AG10803 (cell line): ENCODE measurements around the gene TMEM243.

ENCODE experiments used
- DNase-seq: peaks from one replicate; pipeline ENCODE4 v3.0.0; 2010; ENCODE audit warnings: low read depth
- H3K4me3 ChIP-seq: 2 replicates; pipeline ENCODE4 v1.5.1; 2011; ENCODE audit warnings: mild to moderate bottlenecking, low read length, control low read depth
- TF ChIP-seq, protein P1 (sequence below): conservative IDR thresholded peaks from 2 replicates; pipeline ENCODE4 v1.5.1; 2011; ENCODE audit warnings: mild to moderate bottlenecking, low read length, control low read depth, inconsistent platforms

The TMEM243 gene

DNA sequence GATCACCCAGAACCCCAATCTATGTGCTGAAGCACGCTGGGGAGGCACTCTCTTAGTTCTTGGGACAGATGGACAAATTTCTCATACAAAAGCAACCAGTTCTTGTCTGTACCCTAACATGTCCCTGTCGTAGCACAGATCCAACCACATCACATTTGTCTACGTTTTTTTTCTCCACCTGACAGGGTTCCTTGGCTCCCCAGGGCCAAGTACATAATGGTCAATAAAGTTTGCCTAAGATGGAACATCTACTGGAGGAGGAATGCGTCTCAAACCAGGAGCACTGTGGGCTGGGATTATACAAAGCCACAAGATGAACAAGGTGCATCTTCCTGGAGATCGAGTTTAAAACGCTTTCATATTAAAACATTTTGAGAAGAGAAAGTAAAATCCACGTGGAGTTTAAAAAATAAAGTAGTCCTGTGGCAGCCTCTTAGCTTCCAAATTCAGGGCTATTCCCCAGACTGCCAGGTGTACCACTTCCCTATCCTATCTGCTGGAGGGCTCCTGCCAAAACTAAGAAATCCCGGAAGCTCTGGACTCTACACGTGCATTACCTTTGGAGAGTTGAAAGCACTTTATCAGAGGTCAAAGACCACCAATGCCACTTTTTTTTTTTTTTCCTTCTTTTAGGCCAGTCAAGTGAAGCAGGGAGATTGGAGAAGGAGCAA is 1.4 kb downstream of the TMEM243 start:
- H3K4me3 ChIP-seq: peak overlapping the region; percentile 95
- DNase-seq: no peak
- TF ChIP-seq, protein P1, sequence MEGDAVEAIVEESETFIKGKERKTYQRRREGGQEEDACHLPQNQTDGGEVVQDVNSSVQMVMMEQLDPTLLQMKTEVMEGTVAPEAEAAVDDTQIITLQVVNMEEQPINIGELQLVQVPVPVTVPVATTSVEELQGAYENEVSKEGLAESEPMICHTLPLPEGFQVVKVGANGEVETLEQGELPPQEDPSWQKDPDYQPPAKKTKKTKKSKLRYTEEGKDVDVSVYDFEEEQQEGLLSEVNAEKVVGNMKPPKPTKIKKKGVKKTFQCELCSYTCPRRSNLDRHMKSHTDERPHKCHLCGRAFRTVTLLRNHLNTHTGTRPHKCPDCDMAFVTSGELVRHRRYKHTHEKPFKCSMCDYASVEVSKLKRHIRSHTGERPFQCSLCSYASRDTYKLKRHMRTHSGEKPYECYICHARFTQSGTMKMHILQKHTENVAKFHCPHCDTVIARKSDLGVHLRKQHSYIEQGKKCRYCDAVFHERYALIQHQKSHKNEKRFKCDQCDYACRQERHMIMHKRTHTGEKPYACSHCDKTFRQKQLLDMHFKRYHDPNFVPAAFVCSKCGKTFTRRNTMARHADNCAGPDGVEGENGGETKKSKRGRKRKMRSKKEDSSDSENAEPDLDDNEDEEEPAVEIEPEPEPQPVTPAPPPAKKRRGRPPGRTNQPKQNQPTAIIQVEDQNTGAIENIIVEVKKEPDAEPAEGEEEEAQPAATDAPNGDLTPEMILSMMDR: no peak

DNA sequence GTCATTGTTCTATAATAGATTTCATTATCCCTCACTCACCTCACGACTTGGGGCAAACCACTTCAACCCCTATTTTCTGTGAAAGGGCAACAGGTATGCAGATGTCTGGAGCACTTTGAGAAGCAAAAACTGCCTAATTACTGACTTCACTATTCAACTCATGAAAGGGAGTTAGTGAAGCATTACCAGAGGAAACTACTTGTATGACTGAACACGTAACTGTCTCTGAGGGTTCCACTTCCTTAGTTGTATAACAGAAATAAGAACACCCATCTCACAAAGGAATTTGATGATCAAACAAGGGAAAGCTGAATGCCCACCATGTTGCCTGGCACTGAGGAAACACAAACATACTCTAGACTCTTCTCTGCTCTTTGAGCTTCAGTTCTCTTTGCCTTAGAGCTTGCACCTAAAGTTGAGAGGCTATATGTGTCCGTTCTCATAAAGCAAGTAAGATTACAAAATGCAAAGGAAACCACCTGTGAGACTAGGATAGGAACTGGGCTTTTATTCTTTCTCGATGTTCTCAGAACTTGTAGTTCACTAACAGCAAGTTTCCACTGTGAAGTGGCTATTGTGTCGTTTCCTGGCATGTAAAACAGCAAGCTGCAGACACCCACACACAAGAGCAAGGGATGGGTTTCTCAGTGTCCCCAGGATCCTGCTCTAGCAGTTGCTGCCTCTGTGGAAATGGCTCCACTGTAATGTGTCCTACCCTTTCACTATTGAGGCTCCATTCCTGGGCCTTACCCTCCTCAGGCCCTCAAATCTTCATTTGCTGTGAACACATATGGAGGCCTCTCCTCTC is 2.6 kb downstream of the TMEM243 start:
- TF ChIP-seq, protein P1: no peak
- DNase-seq: no peak
- H3K4me3 ChIP-seq: no peak overlapping the region; the same call in 1 of the 2 replicates

DNA sequence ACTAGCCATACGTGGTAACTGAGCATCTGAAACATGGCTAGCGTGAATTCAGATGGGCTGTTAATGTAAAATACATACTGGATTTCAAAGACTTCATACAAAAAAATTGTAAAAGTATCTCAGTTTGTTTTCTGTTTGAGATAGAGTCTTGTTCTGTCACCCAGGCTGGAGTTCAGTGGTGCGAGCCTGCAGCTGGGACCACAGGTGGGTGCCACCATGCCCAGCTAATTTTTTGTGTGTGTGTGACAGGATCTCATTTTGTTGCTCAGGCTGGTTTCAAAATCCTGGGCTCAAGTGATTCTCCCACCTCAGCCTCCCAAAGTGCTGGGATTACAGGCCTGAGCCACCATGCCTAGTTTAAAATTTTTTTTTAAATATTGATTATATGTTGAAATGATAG is 4.5 kb downstream of the TMEM243 start:
- TF ChIP-seq, protein P1: no peak
- no peak for DNase-seq
- no peak overlapping the region for H3K4me3 ChIP-seq

DNA sequence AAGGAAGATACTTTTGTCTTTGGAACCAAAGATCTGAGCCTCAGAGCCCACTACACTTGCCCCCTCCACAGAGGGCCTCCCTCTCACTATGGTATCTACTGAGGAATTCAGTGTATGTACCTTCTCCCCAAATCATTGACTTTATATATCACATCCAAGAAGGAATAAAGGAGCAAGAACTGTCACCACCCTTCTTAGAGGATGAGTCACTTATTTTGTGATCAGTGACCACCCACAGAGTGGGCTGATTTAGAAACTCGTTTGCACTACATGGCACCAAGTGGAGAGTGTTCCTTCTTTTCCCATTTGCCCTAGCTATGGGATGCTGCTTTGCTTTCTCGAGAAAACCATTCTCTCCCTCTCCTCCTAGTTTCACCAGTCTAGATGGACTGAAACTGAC is 5.7 kb downstream of the TMEM243 start:
- H3K4me3 ChIP-seq: no peak overlapping the region
- TF ChIP-seq, protein P1: no peak
- DNase-seq: peak; percentile 15

DNA sequence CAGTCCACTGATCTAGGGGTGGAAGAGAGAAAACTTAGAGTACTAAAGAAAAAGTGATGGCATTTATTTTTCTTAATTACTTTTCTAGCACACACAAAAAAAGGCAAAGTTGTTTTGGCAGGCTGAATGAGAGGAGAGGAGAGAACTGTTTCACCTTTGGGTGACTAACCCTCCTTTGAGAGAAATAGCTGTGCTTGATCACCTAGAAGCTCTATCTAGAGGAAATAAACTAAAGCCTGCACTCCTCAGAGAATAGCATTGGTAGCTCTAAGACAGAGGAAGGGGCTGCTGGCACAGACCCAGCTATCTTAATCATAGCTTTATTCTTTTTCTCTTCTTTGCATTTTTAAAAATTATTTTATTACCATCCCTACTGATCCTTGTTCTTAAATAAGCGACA is 6.3 kb downstream of the TMEM243 start:
- no peak for DNase-seq
- H3K4me3 ChIP-seq: no peak overlapping the region
- TF ChIP-seq, protein P1: no peak

DNA sequence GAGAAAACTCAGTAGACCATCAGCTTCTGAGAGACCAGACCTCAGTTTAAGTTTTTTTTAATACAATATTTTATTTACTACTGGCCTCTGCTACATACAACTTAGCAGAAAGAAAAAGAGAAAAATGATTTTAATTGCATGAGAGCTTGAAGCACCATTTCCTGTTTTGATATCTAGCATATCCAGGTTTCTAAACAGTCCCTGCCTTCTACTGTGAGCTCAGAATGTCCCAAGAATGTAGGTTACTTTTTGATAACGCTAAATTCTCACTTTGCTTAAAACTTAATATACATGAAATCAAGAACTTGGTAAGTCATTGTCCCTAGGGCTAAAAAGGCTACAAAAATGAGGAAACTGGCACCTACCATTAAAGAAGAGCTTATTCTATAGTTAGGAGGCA is 7.0 kb downstream of the TMEM243 start:
- H3K4me3 ChIP-seq: no peak overlapping the region
- no peak for DNase-seq
- TF ChIP-seq, protein P1: no peak

DNA sequence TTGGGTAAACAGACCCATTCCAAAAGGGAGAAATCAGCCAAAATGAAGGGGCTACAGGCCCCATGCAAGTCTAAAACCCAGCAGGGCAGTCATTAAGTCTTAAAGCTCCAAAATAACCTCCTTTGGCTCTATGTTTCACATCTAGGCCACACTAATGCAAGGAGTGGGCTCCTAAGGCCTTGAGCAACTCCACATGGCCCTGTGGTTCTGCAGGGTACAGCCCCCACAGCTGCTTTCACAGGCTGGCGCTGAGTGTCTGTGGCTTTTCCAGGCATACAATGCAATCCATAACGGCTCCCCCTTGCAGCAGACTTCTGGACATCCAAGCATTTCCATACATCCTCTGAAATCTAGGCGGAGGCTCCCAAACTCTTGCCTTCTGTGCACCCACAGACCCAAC is 9.0 kb downstream of the TMEM243 start:
- TF ChIP-seq, protein P1: no peak
- H3K4me3 ChIP-seq: no peak overlapping the region
- DNase-seq: peak; percentile 11
